ENCODE data around the gene ZNF433.

Gene ZNF433

DNA sequence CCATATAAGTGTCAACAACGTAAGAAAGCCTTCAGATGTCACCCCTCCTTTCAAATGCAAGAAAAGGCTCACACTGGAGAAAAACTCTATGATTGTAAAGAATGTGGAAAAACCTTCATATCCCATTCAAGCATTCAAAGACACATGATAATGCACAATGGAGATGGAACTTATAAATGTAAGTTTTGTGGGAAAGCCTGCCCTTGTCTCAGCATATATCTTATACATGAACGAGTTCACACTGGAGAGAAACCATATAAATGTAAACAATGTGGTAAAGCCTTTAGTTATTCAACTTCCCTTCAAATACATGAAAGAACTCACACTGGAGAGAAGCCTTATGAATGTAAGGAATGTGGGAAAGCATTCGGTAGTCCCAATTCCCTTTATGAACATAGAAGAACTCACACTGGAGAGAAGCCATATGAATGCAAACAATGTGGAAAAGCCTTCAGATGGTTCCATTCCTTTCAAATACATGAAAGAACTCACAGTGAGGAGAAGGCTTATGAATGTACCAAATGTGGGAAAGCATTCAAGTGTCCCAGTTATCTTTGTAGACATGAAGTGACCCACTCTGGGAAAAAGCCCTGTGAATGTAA is 40.2 kb upstream of the ZNF433 start:
- H3K79me2 ChIP-seq (ENCODE audit: control insufficient read depth, low read length): peaks cover 5% of the 10 kb centered on the region; the same call in 1 of the 2 replicates
- peaks cover 53% of the 10 kb centered on the region for H3K9me3 ChIP-seq (ENCODE audit: control insufficient read depth, insufficient read depth, low read length)
- H3K4me1 ChIP-seq (ENCODE audit: control insufficient read depth, low read length): peaks cover 5% of the 10 kb centered on the region; the same call in 1 of the 2 replicates
- H3K4me2 ChIP-seq (ENCODE audit: low read length): no peak overlapping the region
- no peak for TF ChIP-seq EZH2phosphoT487 (IDR thresholded peaks at IDR 0.05; ENCODE audit: borderline replicate concordance, low read length)
- TF ChIP-seq, protein P1, sequence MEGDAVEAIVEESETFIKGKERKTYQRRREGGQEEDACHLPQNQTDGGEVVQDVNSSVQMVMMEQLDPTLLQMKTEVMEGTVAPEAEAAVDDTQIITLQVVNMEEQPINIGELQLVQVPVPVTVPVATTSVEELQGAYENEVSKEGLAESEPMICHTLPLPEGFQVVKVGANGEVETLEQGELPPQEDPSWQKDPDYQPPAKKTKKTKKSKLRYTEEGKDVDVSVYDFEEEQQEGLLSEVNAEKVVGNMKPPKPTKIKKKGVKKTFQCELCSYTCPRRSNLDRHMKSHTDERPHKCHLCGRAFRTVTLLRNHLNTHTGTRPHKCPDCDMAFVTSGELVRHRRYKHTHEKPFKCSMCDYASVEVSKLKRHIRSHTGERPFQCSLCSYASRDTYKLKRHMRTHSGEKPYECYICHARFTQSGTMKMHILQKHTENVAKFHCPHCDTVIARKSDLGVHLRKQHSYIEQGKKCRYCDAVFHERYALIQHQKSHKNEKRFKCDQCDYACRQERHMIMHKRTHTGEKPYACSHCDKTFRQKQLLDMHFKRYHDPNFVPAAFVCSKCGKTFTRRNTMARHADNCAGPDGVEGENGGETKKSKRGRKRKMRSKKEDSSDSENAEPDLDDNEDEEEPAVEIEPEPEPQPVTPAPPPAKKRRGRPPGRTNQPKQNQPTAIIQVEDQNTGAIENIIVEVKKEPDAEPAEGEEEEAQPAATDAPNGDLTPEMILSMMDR (IDR thresholded peaks at IDR 0.05; ENCODE audit: low read depth, low read length, poor library complexity, severe bottlenecking): no peak
- no peaks in the 10 kb centered on the region for H3F3A ChIP-seq (ENCODE audit: control insufficient read depth, insufficient read depth)
- no peak overlapping the region for H3K27ac ChIP-seq (ENCODE audit: low read depth, low read length)
- H3K27me3 ChIP-seq (ENCODE audit: control insufficient read depth, low read length): no peaks in the 10 kb centered on the region
- no peaks in the 10 kb centered on the region for H3K9me2 ChIP-seq (replicated peaks; ENCODE audit: control insufficient read depth, low read length)
- no peaks in the 10 kb centered on the region for H4K20me1 ChIP-seq (ENCODE audit: control insufficient read depth, insufficient read depth, low read depth, low read length)
- peaks cover 56% of the 10 kb centered on the region for H3K36me3 ChIP-seq (ENCODE audit: control insufficient read depth, low read length)
- H3K4me3 ChIP-seq (ENCODE audit: low read length): no peak overlapping the region

DNA sequence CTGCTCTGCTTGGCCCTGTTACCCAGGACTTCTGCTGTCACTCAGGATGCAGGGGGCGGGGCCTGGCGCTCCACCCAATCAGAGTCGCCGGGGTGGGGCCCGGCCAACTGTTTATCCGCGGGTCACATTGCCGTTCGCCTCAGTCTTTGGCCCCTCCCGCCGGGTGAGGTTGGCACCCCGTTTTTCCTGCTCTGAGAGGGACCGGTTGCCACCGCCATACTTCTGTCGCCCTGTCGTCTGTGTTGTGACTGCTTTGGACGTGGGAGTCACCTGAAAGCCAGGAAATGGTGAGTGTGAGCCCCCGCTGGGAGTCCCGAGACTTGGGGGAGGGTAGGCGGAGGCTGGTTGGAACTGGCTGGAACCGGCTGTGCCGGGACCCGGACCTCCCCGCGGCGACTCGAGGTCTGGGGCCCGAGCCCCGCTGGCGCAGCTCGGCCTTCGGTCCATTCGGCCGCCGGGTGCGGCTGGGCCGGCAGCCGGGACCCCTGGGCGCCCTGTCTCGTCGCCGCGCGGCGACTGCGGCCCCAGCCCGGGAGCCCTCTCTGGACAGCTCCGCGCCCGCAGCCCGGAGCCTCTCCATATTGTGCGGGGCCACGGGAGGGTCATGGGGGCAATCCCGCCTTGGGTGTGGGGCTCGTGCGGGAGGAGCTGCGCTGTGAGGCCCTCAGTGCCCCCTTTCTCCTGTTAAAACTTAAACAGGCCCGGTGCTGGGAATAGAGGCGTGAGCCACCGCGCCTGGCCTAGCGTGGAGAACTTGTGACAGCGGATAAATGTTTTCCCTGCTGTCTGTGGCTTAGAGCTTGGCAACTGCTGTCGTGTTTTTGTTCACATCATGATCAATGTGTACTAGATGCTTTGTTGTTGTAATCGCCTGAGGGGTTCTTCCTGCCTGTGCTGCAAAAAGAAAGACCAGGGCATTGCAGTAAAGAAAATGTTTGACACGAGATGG is 29.4 kb upstream of the ZNF433 start, which contains the start of gene ZNF844:
ZNF844 (plus strand) TSS at position 142 of the 949 bp plus-strand sequence; CDS start at position 285, 143 bp downstream.
- Histone ChIP-seq H4K20me1 (ENCODE audit: control insufficient read depth, insufficient read depth, low read depth, low read length) (no peaks in the 10 kb centered on the region), H3K9me2 (replicated peaks; ENCODE audit: control insufficient read depth, low read length) (no peaks in the 10 kb centered on the region), H3F3A (ENCODE audit: control insufficient read depth, insufficient read depth) (no peaks in the 10 kb centered on the region), H3K9me3 (ENCODE audit: control insufficient read depth, insufficient read depth, low read length) (peaks cover 3% of the 10 kb centered on the region; the same call in 1 of the 2 replicates), H3K79me2 (ENCODE audit: control insufficient read depth, low read length) (peaks cover 35% of the 10 kb centered on the region), H3K27me3 (ENCODE audit: control insufficient read depth, low read length) (no peaks in the 10 kb centered on the region), H3K27ac (ENCODE audit: low read depth, low read length) (peak within 1 kb of the TSS; percentile 38), H3K4me2 (ENCODE audit: low read length) (peak within 1 kb of the TSS; percentile 88), H3K36me3 (ENCODE audit: control insufficient read depth, low read length) (0 out of 2 replicates have a peak, but pooled peaks cover 6% of the 10 kb centered on the region), H3K4me3 (ENCODE audit: low read length) (peak within 1 kb of the TSS; percentile 99), H3K4me1 (ENCODE audit: control insufficient read depth, low read length) (peaks cover 11% of the 10 kb centered on the region)
- TF ChIP-seq EZH2phosphoT487 (IDR thresholded peaks at IDR 0.05; ENCODE audit: borderline replicate concordance, low read length): no peak
- TF ChIP-seq, protein P1 (IDR thresholded peaks at IDR 0.05; ENCODE audit: low read depth, low read length, poor library complexity, severe bottlenecking): no peak

- no peak for TF ChIP-seq EZH2phosphoT487 (IDR thresholded peaks at IDR 0.05; ENCODE audit: borderline replicate concordance, low read length)
- TF ChIP-seq, protein P1 (IDR thresholded peaks at IDR 0.05; ENCODE audit: low read depth, low read length, poor library complexity, severe bottlenecking): no peak
- Histone ChIP-seq H3K27ac (ENCODE audit: low read depth, low read length) (no peak overlapping the region), H3K9me2 (replicated peaks; ENCODE audit: control insufficient read depth, low read length) (no peaks in the 10 kb centered on the region), H3K79me2 (ENCODE audit: control insufficient read depth, low read length) (no peaks in the 10 kb centered on the region), H3K4me1 (ENCODE audit: control insufficient read depth, low read length) (peaks cover 10% of the 10 kb centered on the region), H3F3A (ENCODE audit: control insufficient read depth, insufficient read depth) (no peaks in the 10 kb centered on the region), H3K27me3 (ENCODE audit: control insufficient read depth, low read length) (peaks cover 7% of the 10 kb centered on the region), H3K9me3 (ENCODE audit: control insufficient read depth, insufficient read depth, low read length) (no peaks in the 10 kb centered on the region), H4K20me1 (ENCODE audit: control insufficient read depth, insufficient read depth, low read depth, low read length) (no peaks in the 10 kb centered on the region), H3K4me2 (ENCODE audit: low read length) (no peak overlapping the region), H3K36me3 (ENCODE audit: control insufficient read depth, low read length) (no peaks in the 10 kb centered on the region), H3K4me3 (ENCODE audit: low read length) (no peak overlapping the region)
Measured at GRCh38 chr19:12055784-12056183, 20.3 kb upstream of the ZNF433 start.
